ENCODE measurements around the gene GGNBP2. TPM values are rescaled to one million over a fixed set of nuclear protein-coding genes. Genes with fewer than 3 reads are reported as not detected.

The GGNBP2 gene
- total RNA-seq, 2 donors from 2014 or later: 67.6 to 81.0 TPM

DNA sequence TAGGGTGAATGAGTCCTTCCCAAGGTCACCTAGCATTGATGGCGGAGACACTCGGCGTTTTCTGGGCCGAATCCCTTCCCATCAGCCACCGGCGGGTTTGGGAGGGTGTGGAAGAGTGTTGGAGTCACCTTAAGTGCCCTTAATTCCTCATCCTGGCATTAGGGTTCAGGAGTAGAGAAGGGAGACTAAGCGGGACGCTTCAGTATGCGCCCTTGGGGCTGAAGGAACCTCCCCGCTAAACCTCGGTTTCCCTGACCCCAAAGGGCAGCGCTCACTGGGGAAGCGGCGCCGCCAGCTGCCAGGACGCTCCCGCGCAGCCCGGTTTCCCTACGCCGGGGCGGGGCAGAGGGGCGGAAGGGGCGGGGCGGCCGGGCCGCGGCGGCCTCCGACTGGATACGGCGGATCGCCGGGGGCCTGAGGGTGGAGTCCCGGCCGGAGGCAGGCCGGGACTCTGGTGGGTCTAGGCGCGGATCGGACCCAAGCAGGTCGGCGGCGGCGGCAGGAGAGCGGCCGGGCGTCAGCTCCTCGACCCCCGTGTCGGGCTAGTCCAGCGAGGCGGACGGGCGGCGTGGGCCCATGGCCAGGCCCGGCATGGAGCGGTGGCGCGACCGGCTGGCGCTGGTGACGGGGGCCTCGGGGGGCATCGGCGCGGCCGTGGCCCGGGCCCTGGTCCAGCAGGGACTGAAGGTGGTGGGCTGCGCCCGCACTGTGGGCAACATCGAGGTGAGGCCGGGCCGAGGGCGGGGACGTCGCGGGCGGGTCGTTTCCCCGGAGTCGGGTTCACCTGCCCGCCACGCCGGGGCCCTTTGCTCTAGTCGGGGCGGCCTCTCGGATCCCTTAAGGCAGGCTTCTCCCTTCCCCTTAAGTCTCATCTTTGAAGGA is 47.0 kb downstream of the GGNBP2 start, which contains the start of gene DHRS11:
Gene DHRS11 (plus strand): TSS at position 446 of the 882 bp plus-strand sequence. CDS start 131 bp downstream, at position 577.
- DNase-seq: peak; percentile 91
- Histone ChIP-seq H3K9ac (ENCODE audit: low read depth in 2 of 2, low read length in 2 of 2) (peak within 1 kb of the TSS; percentile 82 to 95), H3K27me3 (no peaks in the 10 kb centered on the region), H3K27ac (peak within 1 kb of the TSS; percentile 71), H3K4me3 (peak within 1 kb of the TSS; percentile 99), H3K9me3 (no peaks in the 10 kb centered on the region), H3K36me3 (no peaks in the 10 kb centered on the region), H3K4me1 (no peaks in the 10 kb centered on the region)
- TF ChIP-seq, protein P1, sequence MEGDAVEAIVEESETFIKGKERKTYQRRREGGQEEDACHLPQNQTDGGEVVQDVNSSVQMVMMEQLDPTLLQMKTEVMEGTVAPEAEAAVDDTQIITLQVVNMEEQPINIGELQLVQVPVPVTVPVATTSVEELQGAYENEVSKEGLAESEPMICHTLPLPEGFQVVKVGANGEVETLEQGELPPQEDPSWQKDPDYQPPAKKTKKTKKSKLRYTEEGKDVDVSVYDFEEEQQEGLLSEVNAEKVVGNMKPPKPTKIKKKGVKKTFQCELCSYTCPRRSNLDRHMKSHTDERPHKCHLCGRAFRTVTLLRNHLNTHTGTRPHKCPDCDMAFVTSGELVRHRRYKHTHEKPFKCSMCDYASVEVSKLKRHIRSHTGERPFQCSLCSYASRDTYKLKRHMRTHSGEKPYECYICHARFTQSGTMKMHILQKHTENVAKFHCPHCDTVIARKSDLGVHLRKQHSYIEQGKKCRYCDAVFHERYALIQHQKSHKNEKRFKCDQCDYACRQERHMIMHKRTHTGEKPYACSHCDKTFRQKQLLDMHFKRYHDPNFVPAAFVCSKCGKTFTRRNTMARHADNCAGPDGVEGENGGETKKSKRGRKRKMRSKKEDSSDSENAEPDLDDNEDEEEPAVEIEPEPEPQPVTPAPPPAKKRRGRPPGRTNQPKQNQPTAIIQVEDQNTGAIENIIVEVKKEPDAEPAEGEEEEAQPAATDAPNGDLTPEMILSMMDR (IDR thresholded peaks at IDR 0.05): no peak
- intact Hi-C loops (cut with DNase I): loop anchor here (5.0 kb wide), 1 partner anchor 44 kb away; no protein-coding TSS in a partner anchor

DNA sequence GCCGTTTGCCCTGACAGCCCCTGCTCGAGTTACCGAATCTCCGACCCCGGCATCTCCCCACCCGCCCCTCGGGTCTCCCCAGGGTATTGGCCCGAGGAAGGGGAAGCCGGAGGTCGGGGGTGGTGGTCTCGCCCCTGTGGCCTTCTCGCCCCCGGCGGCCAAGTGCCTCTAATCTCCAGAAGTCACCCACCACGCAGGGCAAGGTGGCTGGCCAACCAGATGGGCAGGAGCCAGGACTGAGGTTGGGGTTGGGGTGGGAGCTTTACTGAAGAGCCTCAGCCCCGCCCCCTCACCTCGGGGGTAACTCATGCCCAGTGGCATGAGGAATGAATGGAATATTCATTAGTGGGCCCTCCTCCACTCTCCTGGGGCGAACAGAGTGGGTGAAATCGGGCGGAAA is 47.6 kb downstream of the GGNBP2 start:
- DNase-seq: peak; percentile 62
- intact Hi-C loops (cut with DNase I): loop anchor here (5.0 kb wide), 1 partner anchor 45 kb away; no protein-coding TSS in a partner anchor

DNA sequence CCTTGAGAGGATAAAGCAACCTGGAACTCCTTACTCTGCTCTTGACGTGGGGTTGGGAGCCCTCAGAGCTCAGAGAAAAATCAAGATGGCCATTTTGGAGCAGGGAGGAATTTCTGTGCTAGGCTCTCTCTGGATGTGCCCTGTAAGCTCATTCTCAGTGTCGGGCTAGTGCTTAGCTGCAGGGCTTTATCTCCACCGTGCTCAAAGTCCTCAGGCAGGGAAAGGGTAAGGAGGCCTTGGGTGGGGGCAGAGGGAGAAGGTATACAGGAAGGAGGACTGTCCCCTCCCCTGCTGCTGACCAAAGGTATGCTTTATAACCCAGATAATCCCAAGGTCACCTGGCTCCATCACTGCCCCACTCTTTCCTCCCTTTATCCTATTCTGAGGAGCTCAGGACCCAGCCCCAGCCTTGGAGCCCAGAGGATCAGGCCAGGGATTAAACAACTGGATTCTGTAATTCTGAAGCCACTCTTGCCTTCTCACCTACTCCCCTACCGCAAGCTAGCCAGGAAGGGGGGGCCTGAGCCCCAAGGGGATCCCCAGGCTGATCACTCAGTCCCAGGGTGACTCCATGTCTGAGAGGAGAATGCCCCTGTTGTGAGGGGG is 48.1 kb downstream of the GGNBP2 start:
- H3K9ac ChIP-seq (ENCODE audit: low read depth in 2 of 2, low read length in 2 of 2): peak overlapping the region; percentile 40 to 82
- H3K27me3 ChIP-seq: no peaks in the 10 kb centered on the region
- TF ChIP-seq, protein P1 (IDR thresholded peaks at IDR 0.05): no peak
- H3K4me1 ChIP-seq: no peaks in the 10 kb centered on the region
- peak overlapping the region; percentile 99 for H3K4me3 ChIP-seq
- H3K27ac ChIP-seq: peak overlapping the region; percentile 71
- H3K9me3 ChIP-seq: no peaks in the 10 kb centered on the region
- intact Hi-C loops (cut with DNase I): loop anchor here (5.0 kb wide), 1 partner anchor 46 kb away; no protein-coding TSS in a partner anchor
- peak; percentile 81 for DNase-seq
- H3K36me3 ChIP-seq: no peaks in the 10 kb centered on the region

More for the DNA sequence above, 47.6 kb downstream of the GGNBP2 start:
- TF ChIP-seq, protein P1 (IDR thresholded peaks at IDR 0.05): no peak
- no peaks in the 10 kb centered on the region for H3K9me3 ChIP-seq
- H3K4me1 ChIP-seq: no peaks in the 10 kb centered on the region
- H3K27ac ChIP-seq: peak overlapping the region; percentile 71
- peak overlapping the region; percentile 82 to 95 for H3K9ac ChIP-seq (ENCODE audit: low read depth in 2 of 2, low read length in 2 of 2)
- H3K27me3 ChIP-seq: no peaks in the 10 kb centered on the region
- H3K36me3 ChIP-seq: no peaks in the 10 kb centered on the region
- peak overlapping the region; percentile 99 for H3K4me3 ChIP-seq

DNA sequence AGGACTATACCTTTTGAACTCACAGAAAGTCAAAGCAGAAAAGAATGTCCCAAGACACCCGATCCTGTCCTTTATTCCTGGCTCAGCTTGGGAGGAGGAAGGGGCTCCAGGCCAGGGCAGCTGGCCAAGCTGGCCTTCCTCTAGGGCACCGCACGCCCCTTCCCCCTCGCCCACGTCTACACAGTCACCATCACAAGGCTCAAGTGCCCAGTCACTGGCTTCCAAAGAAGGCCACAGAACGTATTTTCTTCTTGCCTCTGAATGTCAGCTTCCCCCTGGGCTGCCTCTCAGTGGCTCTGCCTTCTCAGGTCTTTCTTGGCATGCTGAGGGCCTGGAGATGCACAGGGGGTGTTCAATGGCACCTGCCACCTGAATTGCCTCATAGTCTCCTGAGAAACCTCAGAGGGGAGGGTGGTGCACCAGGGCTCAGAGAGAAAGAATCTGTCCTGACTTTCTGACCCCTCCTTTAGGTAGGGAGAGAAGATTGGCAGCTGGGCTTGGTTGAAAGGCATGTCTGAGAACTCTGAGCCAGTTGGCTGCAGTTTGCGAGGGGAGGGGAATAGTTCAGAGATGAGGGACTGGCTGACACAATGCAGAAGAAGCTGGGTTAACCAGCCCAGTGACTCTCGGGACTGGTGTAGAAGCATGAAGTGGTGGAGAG is 49.1 kb downstream of the GGNBP2 start:
- Histone ChIP-seq H3K9ac (ENCODE audit: low read depth in 2 of 2, low read length in 2 of 2) (peak overlapping the region in 1 of 2 donors; percentile 82), H3K9me3 (no peaks in the 10 kb centered on the region), H3K36me3 (no peaks in the 10 kb centered on the region), H3K4me1 (peaks cover 6% of the 10 kb centered on the region), H3K27me3 (no peaks in the 10 kb centered on the region), H3K27ac (peak overlapping the region; percentile 71), H3K4me3 (no peak overlapping the region)
- peak; percentile 46 for DNase-seq
- TF ChIP-seq, protein P1 (IDR thresholded peaks at IDR 0.05): no peak
- intact Hi-C loops (cut with DNase I): loop anchor here (5.0 kb wide), 1 partner anchor 46 kb away; no protein-coding TSS in a partner anchor

Measured in colonic mucosa (tissue), 4 donors.